H1 (cell line): ENCODE measurements around the gene TCF4. TPM values are rescaled to one million over a fixed set of nuclear protein-coding genes. Genes with fewer than 3 reads are reported as not detected.

Experiments used
- CTCF ChIA-PET: fragments of 300-600 bp; sonication (Branson Sonifier 250); formaldehyde crosslinking; loops from one replicate; lab custom pipeline; 2021; ENCODE audit not compliant: partially characterized antibody; lab: Charles Lee
- POLR2A ChIA-PET: fragments of 300-600 bp; sonication (Branson Sonifier 250); formaldehyde crosslinking; loops from one replicate; lab custom pipeline; 2021; ENCODE audit warnings: inconsistent platforms; ENCODE audit not compliant: partially characterized antibody; lab: Charles Lee
- DNase-seq, 2 experiments: peaks; one replicate each; pipeline versions ENCODE4 v3.0.0 to v3.0.0-alpha.2; 2010 to 2022; ENCODE audit warnings: low spot score in 2 of 2, low read depth in 1 of 2, mixed read lengths in 1 of 2
- FAIRE-seq: peaks from 2 replicates; lab custom pipeline; 2011; peaks lifted over from hg19 to GRCh38; lab: Jason Lieb, UNC
- H2AFZ ChIP-seq: 2 replicates; pipeline ENCODE4 v1.8.1; 2012; ENCODE audit warnings: low read length, inconsistent platforms
- H2AK5ac ChIP-seq: 2 replicates; pipeline ENCODE4 v1.6.1; 2013; ENCODE audit warnings: low read depth, low read length
- H2BK120ac ChIP-seq: replicated peaks from 2 replicates; pipeline ENCODE3; 2013; ENCODE audit warnings: low read depth, low read length, inconsistent platforms
- H2BK12ac ChIP-seq: 2 replicates; pipeline ENCODE4 v1.6.1; 2013; ENCODE audit warnings: low read depth, low read length
- H2BK15ac ChIP-seq: 2 replicates; pipeline ENCODE4 v1.6.1; 2013; ENCODE audit warnings: low read length
- H2BK20ac ChIP-seq: 2 replicates; pipeline ENCODE4 v1.6.1; 2013; ENCODE audit warnings: low read length
- H2BK5ac ChIP-seq: 2 replicates; pipeline ENCODE4 v1.6.1; 2013; ENCODE audit warnings: low read depth, low read length
- H3K14ac ChIP-seq: 2 replicates; pipeline ENCODE4 v1.6.1; 2013; ENCODE audit warnings: inconsistent platforms; ENCODE audit not compliant: insufficient read length
- H3K18ac ChIP-seq: 2 replicates; pipeline ENCODE4 v1.6.1; 2013; ENCODE audit warnings: low read length; ENCODE audit errors: extremely low read depth
- H3K23ac ChIP-seq: 2 replicates; pipeline ENCODE4 v1.6.1; 2013; ENCODE audit warnings: inconsistent platforms; ENCODE audit not compliant: insufficient read length
- H3K23me2 ChIP-seq: 2 replicates; pipeline ENCODE4 v1.6.1; 2013; ENCODE audit warnings: low read depth, low read length
- H3K27ac ChIP-seq: 2 replicates; pipeline ENCODE4 v1.6.1; 2011; ENCODE audit warnings: low read depth, low read length, inconsistent platforms
- H3K27me3 ChIP-seq, 4 experiments: replicated peaks in 1 of 4; 1 replicate in 1 of 4; 2 replicates in 3 of 4; pipeline versions ENCODE4 v1.6.1 to v1.8.1; 2011 to 2013; ENCODE audit warnings: low read length in 3 of 4, mild to moderate bottlenecking in 3 of 4, inconsistent platforms in 2 of 4, mixed read lengths in 2 of 4, moderate library complexity in 1 of 4; ENCODE audit not compliant: control insufficient read depth in 3 of 4, insufficient read depth in 3 of 4; ENCODE audit errors: extremely low read depth in 1 of 4
- H3K36me3 ChIP-seq, 4 experiments: 2 replicates each; pipeline versions ENCODE4 v1.6.1 to v1.8.1; 2011 to 2013; ENCODE audit warnings: mild to moderate bottlenecking in 4 of 4, low read length in 3 of 4, moderate library complexity in 2 of 4, control low read depth in 1 of 4, inconsistent platforms in 1 of 4; ENCODE audit not compliant: insufficient read depth in 4 of 4, control insufficient read depth in 2 of 4
- H3K4ac ChIP-seq: replicated peaks from 2 replicates; pipeline ENCODE3; 2013; ENCODE audit warnings: low read length, low read depth, mixed read lengths, inconsistent platforms; ENCODE audit not compliant: insufficient read length
- H3K4me1 ChIP-seq, 4 experiments: replicated peaks in 1 of 4; 1 replicate in 1 of 4; 2 replicates in 3 of 4; pipeline versions ENCODE4 v1.6.1 to v1.8.1; 2011 to 2013; ENCODE audit warnings: low read length in 3 of 4, inconsistent platforms in 2 of 4, mixed read lengths in 1 of 4; ENCODE audit not compliant: insufficient read depth in 4 of 4, control insufficient read depth in 3 of 4
- H3K4me2 ChIP-seq, 2 experiments: 2 replicates each; pipeline versions ENCODE4 v1.6.1 to v1.8.1; 2011 to 2013; ENCODE audit warnings: low read depth in 2 of 2, low read length in 2 of 2, control low read depth in 1 of 2, inconsistent platforms in 1 of 2, mild to moderate bottlenecking in 1 of 2; ENCODE audit not compliant: insufficient read depth in 1 of 2
- H3K4me3 ChIP-seq, 4 experiments: fragments of 200-600, 300-600 bp in 1 of 4; sonication (generic), shearing (Covaris generic), sonication (Bioruptor Twin) in 1 of 4; 2 replicates each; pipeline versions ENCODE4 v1.5.1 to v1.8.1; 2011 to 2016; ENCODE audit warnings: low read length in 4 of 4, low read depth in 3 of 4, control low read depth in 2 of 4, inconsistent platforms in 2 of 4, mild to moderate bottlenecking in 2 of 4, mixed read lengths in 1 of 4, moderate library complexity in 1 of 4; ENCODE audit not compliant: insufficient read depth in 2 of 4; ENCODE audit errors: extremely low read depth in 1 of 4
- H3K56ac ChIP-seq: replicated peaks from 2 replicates; pipeline ENCODE3; 2013; ENCODE audit warnings: low read depth, mild to moderate bottlenecking, mixed read lengths, low read length, inconsistent platforms; ENCODE audit not compliant: insufficient read length
- H3K79me1 ChIP-seq: 2 replicates; pipeline ENCODE4 v1.6.1; 2013; ENCODE audit warnings: low read depth, low read length, control low read depth
- H3K79me2 ChIP-seq, 2 experiments: 2 replicates each; pipeline versions ENCODE4 v1.6.1 to v1.8.1; 2012 to 2013; ENCODE audit warnings: low read length in 2 of 2, mild to moderate bottlenecking in 2 of 2, inconsistent platforms in 1 of 2; ENCODE audit not compliant: insufficient read depth in 2 of 2, control insufficient read depth in 1 of 2
- H3K9ac ChIP-seq, 4 experiments: replicated peaks in 1 of 4; 1 replicate in 1 of 4; 2 replicates in 3 of 4; pipeline versions ENCODE4 v1.6.1 to v1.8.1; 2011 to 2013; ENCODE audit warnings: low read depth in 3 of 4, low read length in 3 of 4, control low read depth in 2 of 4, mild to moderate bottlenecking in 2 of 4, moderate library complexity in 2 of 4, inconsistent platforms in 1 of 4; ENCODE audit errors: extremely low read depth in 1 of 4
- H3K9me3 ChIP-seq, 2 experiments: 2 replicates each; pipeline versions ENCODE4 v1.6.1 to v1.8.1; 2012 to 2013; ENCODE audit warnings: mild to moderate bottlenecking in 2 of 2, moderate library complexity in 2 of 2, control low read depth in 1 of 2, inconsistent platforms in 1 of 2, low read depth in 1 of 2, low read length in 1 of 2, mixed read lengths in 1 of 2; ENCODE audit not compliant: insufficient read depth in 2 of 2
- H4K20me1 ChIP-seq, 2 experiments: replicated peaks in 1 of 2; 2 replicates each; pipeline versions ENCODE3 to v1.8.1; 2011 to 2013; ENCODE audit warnings: inconsistent platforms in 2 of 2, low read length in 2 of 2, mild to moderate bottlenecking in 1 of 2; ENCODE audit not compliant: insufficient read depth in 2 of 2, control insufficient read depth in 1 of 2
- H4K5ac ChIP-seq: 2 replicates; pipeline ENCODE4 v1.6.1; 2013; ENCODE audit warnings: low read length, low read depth, mixed read lengths, inconsistent platforms; ENCODE audit not compliant: insufficient read length
- H4K8ac ChIP-seq: 2 replicates; pipeline ENCODE4 v1.8.0; 2013; ENCODE audit warnings: mild to moderate bottlenecking, moderate library complexity, low read length, inconsistent platforms; ENCODE audit not compliant: insufficient read depth; ENCODE audit errors: extremely low read depth
- H4K91ac ChIP-seq: replicated peaks from 2 replicates; pipeline ENCODE3; 2013; ENCODE audit warnings: low read length, mixed read lengths, inconsistent platforms; ENCODE audit not compliant: insufficient read length
- KDM4A ChIP-seq: IDR thresholded peaks from one replicate; pipeline ENCODE4 v1.7.1; 2012; ENCODE audit warnings: low read depth, mild to moderate bottlenecking, moderate library complexity, low read length, inconsistent platforms; ENCODE audit not compliant: severe bottlenecking
- NANOG ChIP-seq: IDR thresholded peaks from 2 replicates; pipeline ENCODE4 v1.6.1; 2011; ENCODE audit warnings: low read length, low read depth, mild to moderate bottlenecking, inconsistent platforms; ENCODE audit not compliant: insufficient read depth, poor library complexity, severe bottlenecking
- POLR2AphosphoS5 ChIP-seq: IDR thresholded peaks from 2 replicates; pipeline ENCODE4 v1.6.1; 2011; ENCODE audit warnings: low read depth, low read length
- polyA plus RNA-seq, 7 experiments: library from polyadenylated mRNA; depleted of rRNA in 3 of 7; stranded (reverse) in 5 of 7; unstranded in 2 of 7; fragments of >200 nt in 5 of 7; fragments of 200-250 nt in 2 of 7; gene quantifications; 1 replicate in 5 of 7; 2 replicates in 1 of 7; 4 replicates in 1 of 7; pipeline versions ENCODE4 v1.2.1 to v1.2.3, GENCODE V29; 2011 to 2013; ENCODE audit warnings: missing spikeins in 2 of 7, mixed read lengths in 2 of 7
- total RNA-seq: library from RNA; stranded (reverse); fragmentation: NEBNext Ultra II Directional; extraction: Animal tissue kit (Norgen Biotek cat#: 25700); gene quantifications from 2 replicates; pipeline ENCODE4 v1.2.1, GENCODE V29; 2021

The TCF4 gene
- total and polyA plus RNA-seq, 2 of the 8 experiments (the other 6 are each of a cell fraction or from before 2014, with no cell fraction given): 59.3 to 118 TPM

DNA sequence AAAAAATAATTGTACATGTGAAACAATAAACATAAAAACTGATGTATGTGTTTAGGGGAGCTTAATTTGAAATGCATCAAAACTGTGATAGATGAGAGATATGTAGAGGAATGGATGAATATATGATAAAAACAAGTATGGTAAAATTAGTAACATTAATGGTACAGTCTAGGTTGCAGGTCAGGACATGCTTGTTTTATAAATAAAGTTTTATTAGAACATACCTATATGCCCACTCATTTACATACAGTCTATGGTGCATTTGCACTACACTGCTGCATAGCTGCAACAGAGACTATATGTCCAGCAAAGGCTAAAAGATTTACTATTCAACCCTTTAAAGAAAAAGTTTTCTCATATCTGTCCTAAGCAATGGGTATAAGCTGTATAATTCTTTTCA is 392.1 kb downstream of the TCF4 start:
- H3K27ac ChIP-seq: no peak overlapping the region
- H3K23me2 ChIP-seq: no peaks in the 10 kb centered on the region
- H3K9me3 ChIP-seq: no peaks in the 10 kb centered on the region
- H3K23ac ChIP-seq: no peak overlapping the region
- no peak overlapping the region for H3K4ac ChIP-seq
- H4K91ac ChIP-seq: no peak overlapping the region
- H2AK5ac ChIP-seq: no peak overlapping the region
- no peak overlapping the region for H3K9ac ChIP-seq
- H3K56ac ChIP-seq: no peak overlapping the region
- ChIA-PET POLR2A (interaction anchor here (0.5 kb wide), 1 partner anchor 11 kb away, joined by 3 read pairs; no protein-coding TSS in a partner anchor), CTCF (interaction anchor here (1.1 to 1.4 kb wide), 3 partner anchors 10 to 99 kb away, joined by 3 to 4 read pairs (median 3); no protein-coding TSS in a partner anchor)
- H3K36me3 ChIP-seq: no peaks in the 10 kb centered on the region
- FAIRE-seq (no peak), DNase-seq (no peak)
- H3K4me2 ChIP-seq: no peak overlapping the region
- H4K20me1 ChIP-seq: no peaks in the 10 kb centered on the region
- no peaks in the 10 kb centered on the region for H3K79me2 ChIP-seq
- no peak overlapping the region for H3K18ac ChIP-seq
- H2BK5ac ChIP-seq: no peak overlapping the region
- H2AFZ ChIP-seq: no peak overlapping the region
- H4K5ac ChIP-seq: no peak overlapping the region
- H3K14ac ChIP-seq: no peak overlapping the region
- no peaks in the 10 kb centered on the region for H3K79me1 ChIP-seq
- H3K4me1 ChIP-seq: no peaks in the 10 kb centered on the region
- peaks cover 0 to 1% (median 0%) of the 10 kb centered on the region in 4 experiments; a peak in 1 of 7 replicates for H3K27me3 ChIP-seq
- no peak overlapping the region for H2BK20ac ChIP-seq
- H4K8ac ChIP-seq: no peak overlapping the region
- H2BK120ac ChIP-seq: no peak overlapping the region
- no peak overlapping the region for H2BK15ac ChIP-seq
- TF ChIP-seq KDM4A (no peak), NANOG (no peak), POLR2AphosphoS5 (no peak)
- H2BK12ac ChIP-seq: no peak overlapping the region
- H3K4me3 ChIP-seq: no peak overlapping the region
